Measurements from ENCODE around the gene CAPZB.

CAPZB gene

DNA sequence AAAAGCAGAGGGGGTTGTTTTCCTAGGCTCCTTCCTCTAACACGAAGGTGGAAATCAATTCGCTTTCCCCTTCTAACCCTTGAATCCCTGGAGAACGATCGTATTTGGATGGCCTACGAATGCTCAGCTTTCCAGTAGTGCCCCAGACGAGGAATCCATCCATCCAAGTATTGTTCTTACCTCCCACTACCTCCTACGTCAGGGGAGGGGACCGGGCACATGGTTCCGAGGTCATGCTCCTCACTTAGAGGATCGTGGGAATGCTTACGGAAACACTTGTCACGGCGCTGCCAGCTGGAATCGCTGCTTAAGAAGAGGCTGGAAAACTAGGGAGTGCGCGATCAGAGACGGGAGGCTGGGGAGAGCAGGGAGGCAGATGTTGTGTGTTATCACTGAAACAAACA lies 47.4 kb downstream of the CAPZB start:
- no peak for ATAC-seq (ENCODE audit: insufficient read depth, low read depth)
- no peak overlapping the region for H3K4me2 ChIP-seq (ENCODE audit: insufficient read depth, low read length)
- H3K9me3 ChIP-seq (ENCODE audit: insufficient read depth, low read length, severe bottlenecking) = no peaks in the 10 kb centered on the region

DNA sequence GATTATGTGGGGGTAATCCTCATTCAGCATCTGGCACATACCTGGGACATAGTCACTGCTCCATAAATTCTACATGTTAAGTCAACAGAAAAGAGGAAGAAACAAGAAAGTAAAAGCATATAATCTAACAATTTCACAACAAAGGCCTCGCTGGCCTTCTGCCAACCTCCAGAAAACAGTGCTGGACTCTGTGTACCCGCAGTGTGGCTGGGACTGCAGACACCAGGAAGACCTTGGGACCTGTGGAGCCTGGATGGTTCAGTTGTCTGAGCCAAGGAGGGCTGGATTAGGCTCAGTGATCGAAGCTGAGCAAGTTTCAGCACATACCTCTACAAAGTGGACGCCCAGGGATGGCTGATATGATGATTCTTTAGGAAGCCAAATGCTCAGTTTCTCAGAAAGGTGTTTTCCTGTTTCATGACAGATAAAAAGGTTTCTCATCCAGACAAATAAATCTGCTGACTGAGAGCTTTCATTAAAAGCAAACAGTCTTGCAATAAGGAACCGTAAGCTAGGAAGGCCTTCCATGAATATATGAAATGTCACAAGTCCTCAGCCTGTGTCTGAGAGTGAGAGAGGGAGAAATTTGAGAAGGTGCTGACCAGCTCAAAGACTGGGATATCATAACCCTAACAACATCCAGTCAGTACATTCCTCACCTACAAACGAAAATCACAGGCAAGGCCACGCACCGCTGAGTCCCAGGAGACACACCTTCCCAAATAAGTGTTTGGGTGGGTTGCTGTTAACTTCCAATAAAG lies 48.4 kb downstream of the CAPZB start:
- Histone ChIP-seq H3K4me2 (ENCODE audit: insufficient read depth, low read length) (no peak overlapping the region), H3K4me3 (ENCODE audit: low read depth in 1 of 2, low read length in 2 of 2) (no peak overlapping the region), H3K9ac (ENCODE audit: low read depth, low read length) (no peak overlapping the region), H4K20me1 (ENCODE audit: insufficient read depth, low read length) (peaks cover 87% of the 10 kb centered on the region), H3K27me3 (ENCODE audit: insufficient read depth, low read length, poor library complexity) (no peaks in the 10 kb centered on the region), H3K36me3 (ENCODE audit: insufficient read depth, low read length) (peaks cover 26% of the 10 kb centered on the region), H3K27ac (ENCODE audit: low read length) (no peak overlapping the region), H3K9me3 (ENCODE audit: insufficient read depth, low read length, severe bottlenecking) (no peaks in the 10 kb centered on the region), H3K79me2 (ENCODE audit: insufficient read depth, low read length) (peaks cover 96% of the 10 kb centered on the region), H3K4me1 (ENCODE audit: insufficient read depth, low read length) (no peaks in the 10 kb centered on the region; the same call in 1 of the 2 replicates), H2AFZ (ENCODE audit: low read depth, low read length) (no peak overlapping the region)
- TF ChIP-seq EZH2 (IDR thresholded peaks at IDR 0.05; ENCODE audit: borderline replicate concordance, low read depth, low read length, severe bottlenecking) (no peak), CTCF (IDR thresholded peaks at IDR 0.05; ENCODE audit: borderline replicate concordance, extremely low read depth, low read length, poor library complexity, severe bottlenecking) (no peak)
- no peak for DNase-seq
- ATAC-seq (ENCODE audit: insufficient read depth, low read depth) = no peak

More for the DNA sequence above, 47.4 kb downstream of the CAPZB start:
- Histone ChIP-seq H3K79me2 (ENCODE audit: insufficient read depth, low read length) (peaks cover 96% of the 10 kb centered on the region), H3K36me3 (ENCODE audit: insufficient read depth, low read length) (peaks cover 26% of the 10 kb centered on the region), H3K9ac (ENCODE audit: low read depth, low read length) (no peak overlapping the region), H3K4me1 (ENCODE audit: insufficient read depth, low read length) (no peaks in the 10 kb centered on the region; the same call in 1 of the 2 replicates), H4K20me1 (ENCODE audit: insufficient read depth, low read length) (peaks cover 87% of the 10 kb centered on the region), H2AFZ (ENCODE audit: low read depth, low read length) (no peak overlapping the region), H3K4me3 (ENCODE audit: low read depth in 1 of 2, low read length in 2 of 2) (no peak overlapping the region), H3K27ac (ENCODE audit: low read length) (no peak overlapping the region), H3K27me3 (ENCODE audit: insufficient read depth, low read length, poor library complexity) (no peaks in the 10 kb centered on the region)
- TF ChIP-seq CTCF (IDR thresholded peaks at IDR 0.05; ENCODE audit: borderline replicate concordance, extremely low read depth, low read length, poor library complexity, severe bottlenecking) = no peak
- no peak for TF ChIP-seq EZH2 (IDR thresholded peaks at IDR 0.05; ENCODE audit: borderline replicate concordance, low read depth, low read length, severe bottlenecking)
- DNase-seq = no peak

- H2AFZ ChIP-seq (ENCODE audit: low read depth, low read length) = no peak overlapping the region
- H3K27me3 ChIP-seq (ENCODE audit: insufficient read depth, low read length, poor library complexity) = no peaks in the 10 kb centered on the region
- H3K9ac ChIP-seq (ENCODE audit: low read depth, low read length) = no peak overlapping the region
- H3K4me1 ChIP-seq (ENCODE audit: insufficient read depth, low read length) = no peaks in the 10 kb centered on the region; the same call in 1 of the 2 replicates
- H3K79me2 ChIP-seq (ENCODE audit: insufficient read depth, low read length) = peaks cover 94% of the 10 kb centered on the region
- H3K9me3 ChIP-seq (ENCODE audit: insufficient read depth, low read length, severe bottlenecking) = no peaks in the 10 kb centered on the region
- H3K27ac ChIP-seq (ENCODE audit: low read length) = no peak overlapping the region
- peaks cover 84% of the 10 kb centered on the region for H4K20me1 ChIP-seq (ENCODE audit: insufficient read depth, low read length)
- DNase-seq (no peak), ATAC-seq (ENCODE audit: insufficient read depth, low read depth) (no peak)
- peaks cover 26% of the 10 kb centered on the region for H3K36me3 ChIP-seq (ENCODE audit: insufficient read depth, low read length)
- no peak for TF ChIP-seq CTCF (IDR thresholded peaks at IDR 0.05; ENCODE audit: borderline replicate concordance, extremely low read depth, low read length, poor library complexity, severe bottlenecking)
- no peak for TF ChIP-seq EZH2 (IDR thresholded peaks at IDR 0.05; ENCODE audit: borderline replicate concordance, low read depth, low read length, severe bottlenecking)
- H3K4me3 ChIP-seq (ENCODE audit: low read depth in 1 of 2, low read length in 2 of 2) = no peak overlapping the region
- no peak overlapping the region for H3K4me2 ChIP-seq (ENCODE audit: insufficient read depth, low read length)
Measured at GRCh38 chr1:19435851-19436455, 49.4 kb downstream of the CAPZB start.

Data from DND-41 (cell line).